ENCODE data around the gene PRR13. TPM values are rescaled to one million over a fixed set of nuclear protein-coding genes. Genes with fewer than 3 reads are reported as not detected.
A peak's percentile ranks its signal among the peaks of the same experiment; 100 is the strongest.

PRR13 gene
- total and polyA plus RNA-seq, 9 donors, result 15.8 to 59.1 (median 46.2) TPM

GRCh38 chr12:53486736-53487487 lies 45.4 kb downstream of the PRR13 start:
- peaks cover 58% of the 10 kb centered on the region for H3K36me3 ChIP-seq (ENCODE audit: control insufficient read depth, insufficient read depth, low read length)
- no peaks in the 10 kb centered on the region for H3K9me3 ChIP-seq (replicated peaks; ENCODE audit: control insufficient read depth, low read depth, low read length)
- H3K4me1 ChIP-seq (ENCODE audit: control insufficient read depth, insufficient read depth, low read length), result peaks cover under 1% of the 10 kb centered on the region
- no peak overlapping the region for H3K27ac ChIP-seq (ENCODE audit: low read length)
- H3K4me3 ChIP-seq (ENCODE audit: low read length), result no peak overlapping the region
- no peak for DNase-seq
- H3K27me3 ChIP-seq (ENCODE audit: control insufficient read depth, insufficient read depth, low read length), result no peaks in the 10 kb centered on the region
- WGBS (ENCODE audit: insufficient coverage), result 86% methylated on average over 14 of the region's 17 CpGs

GRCh38 chr12:53489242-53489864 lies 47.8 kb downstream of the PRR13 start:
- Histone ChIP-seq H3K36me3 (ENCODE audit: control insufficient read depth, insufficient read depth, low read length) (peaks cover 35% of the 10 kb centered on the region), H3K27me3 (ENCODE audit: control insufficient read depth, insufficient read depth, low read length) (no peaks in the 10 kb centered on the region), H3K4me1 (ENCODE audit: control insufficient read depth, insufficient read depth, low read length) (peaks cover 20% of the 10 kb centered on the region), H3K4me3 (ENCODE audit: low read length) (no peak overlapping the region), H3K27ac (ENCODE audit: low read length) (no peak overlapping the region), H3K9me3 (replicated peaks; ENCODE audit: control insufficient read depth, low read depth, low read length) (no peaks in the 10 kb centered on the region)
- no peak for DNase-seq
- 80% methylated on average over 1 of the region's 5 CpGs for WGBS (ENCODE audit: insufficient coverage)

GRCh38 chr12:53492188-53492587 lies 50.7 kb downstream of the PRR13 start:
- Histone ChIP-seq H3K36me3 (ENCODE audit: control insufficient read depth, insufficient read depth, low read length) (peaks cover 9% of the 10 kb centered on the region), H3K27me3 (ENCODE audit: control insufficient read depth, insufficient read depth, low read length) (no peaks in the 10 kb centered on the region), H3K9me3 (replicated peaks; ENCODE audit: control insufficient read depth, low read depth, low read length) (no peaks in the 10 kb centered on the region), H3K27ac (ENCODE audit: low read length) (peak overlapping the region; percentile 98), H3K4me1 (ENCODE audit: control insufficient read depth, insufficient read depth, low read length) (peaks cover 34% of the 10 kb centered on the region), H3K4me3 (ENCODE audit: low read length) (peak overlapping the region; percentile 61)
- no peak for DNase-seq
- 39% methylated on average over 7 of the region's 20 CpGs for WGBS (ENCODE audit: insufficient coverage)

DNA sequence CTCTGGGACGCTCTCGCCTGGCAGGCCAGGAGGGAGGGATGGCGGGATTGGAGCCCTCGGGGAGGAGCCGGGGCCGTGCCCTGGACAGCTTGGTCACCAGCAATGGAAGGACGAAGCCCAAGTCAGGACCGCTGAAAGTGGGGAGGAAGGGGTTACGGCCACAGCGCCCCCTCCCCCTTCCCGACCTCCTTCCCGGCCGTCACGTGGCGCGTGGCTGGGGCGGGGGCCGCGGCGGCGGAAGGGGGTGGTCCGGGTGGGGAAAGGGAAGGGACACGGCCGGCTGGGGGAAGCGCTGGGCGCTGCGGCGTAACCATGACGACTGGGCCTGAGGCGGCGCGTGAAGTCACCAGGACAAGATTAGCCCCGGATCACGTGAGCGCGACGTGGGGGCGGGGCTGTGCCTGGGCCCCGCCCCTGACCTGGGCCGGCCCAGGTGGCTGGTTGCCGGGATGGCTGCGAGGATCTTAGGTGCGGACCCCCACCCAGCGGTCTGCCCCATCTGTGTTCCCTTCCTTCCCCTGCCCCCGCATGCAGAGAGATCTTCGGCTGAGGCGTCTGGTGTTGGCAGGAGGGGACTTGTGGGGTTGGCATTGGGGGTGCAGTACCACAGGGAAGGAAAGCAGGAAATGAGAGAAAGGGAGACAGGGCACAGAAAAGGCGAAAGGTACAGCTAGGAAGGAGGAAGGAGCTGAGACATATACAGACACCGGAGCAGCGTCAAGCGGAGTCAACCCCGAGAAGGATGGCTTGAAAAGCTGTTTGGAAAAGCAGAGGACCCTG lies 51.5 kb downstream of the PRR13 start:
- H3K4me3 ChIP-seq (ENCODE audit: low read length), result peak overlapping the region; percentile 61
- peaks cover 34% of the 10 kb centered on the region for H3K4me1 ChIP-seq (ENCODE audit: control insufficient read depth, insufficient read depth, low read length)
- WGBS (ENCODE audit: insufficient coverage), result 1% methylated on average over 29 of the region's 52 CpGs
- peak overlapping the region; percentile 98 for H3K27ac ChIP-seq (ENCODE audit: low read length)
- H3K27me3 ChIP-seq (ENCODE audit: control insufficient read depth, insufficient read depth, low read length), result no peaks in the 10 kb centered on the region
- no peaks in the 10 kb centered on the region for H3K9me3 ChIP-seq (replicated peaks; ENCODE audit: control insufficient read depth, low read depth, low read length)
- peaks cover 2% of the 10 kb centered on the region for H3K36me3 ChIP-seq (ENCODE audit: control insufficient read depth, insufficient read depth, low read length)
- DNase-seq, result peak; percentile 98

GRCh38 chr12:53493610-53494391 lies 52.3 kb downstream of the PRR13 start:
- Histone ChIP-seq H3K4me1 (ENCODE audit: control insufficient read depth, insufficient read depth, low read length) (peaks cover 42% of the 10 kb centered on the region), H3K4me3 (ENCODE audit: low read length) (peak overlapping the region; percentile 61), H3K9me3 (replicated peaks; ENCODE audit: control insufficient read depth, low read depth, low read length) (no peaks in the 10 kb centered on the region), H3K27ac (ENCODE audit: low read length) (peak overlapping the region; percentile 98), H3K27me3 (ENCODE audit: control insufficient read depth, insufficient read depth, low read length) (no peaks in the 10 kb centered on the region), H3K36me3 (ENCODE audit: control insufficient read depth, insufficient read depth, low read length) (no peaks in the 10 kb centered on the region)
- 10% methylated on average over 2 of the region's 11 CpGs for WGBS (ENCODE audit: insufficient coverage)
- DNase-seq, result no peak

Other genes starting within 250 kb of the PRR13 start
- 0.80 TPM for gene ITGB7, start 234.5 kb upstream of the PRR13 start, total RNA-seq
- gene ITGB7, start 234.5 kb upstream of the PRR13 start, polyA plus RNA-seq (ENCODE audit: insufficient read depth in 1 of 8, insufficient read length in 8 of 8, low replicate concordance in 1 of 8), result 1 to 10 TPM in 3 of 8 donors, under 1 TPM in 5; 0.27 to 1.4 (median 0.74) TPM
- gene RARG, start 209.5 kb upstream of the PRR13 start, total RNA-seq, result 17.5 TPM
- 10 to 100 TPM; 20.1 to 44.5 (median 30.1) TPM for gene RARG, start 209.5 kb upstream of the PRR13 start, polyA plus RNA-seq (ENCODE audit: insufficient read depth in 1 of 8, insufficient read length in 8 of 8, low replicate concordance in 1 of 8)
- 4.0 TPM for gene ESPL1, start 173.4 kb upstream of the PRR13 start, total RNA-seq
- gene ESPL1, start 173.4 kb upstream of the PRR13 start, polyA plus RNA-seq (ENCODE audit: insufficient read depth in 1 of 8, insufficient read length in 8 of 8, low replicate concordance in 1 of 8), result 1 to 10 TPM; 4.6 to 9.8 (median 6.5) TPM
- gene PFDN5, start 146.2 kb upstream of the PRR13 start, total RNA-seq, result 875 TPM
- gene PFDN5, start 146.2 kb upstream of the PRR13 start, polyA plus RNA-seq (ENCODE audit: insufficient read depth in 1 of 8, insufficient read length in 8 of 8, low replicate concordance in 1 of 8), result 100 to 1,000 TPM; 451 to 711 (median 530) TPM
- 47.5 TPM for gene MYG1, start 142.0 kb upstream of the PRR13 start, total RNA-seq
- 10 to 100 TPM; 34.7 to 43.8 (median 37.0) TPM for gene MYG1, start 142.0 kb upstream of the PRR13 start, polyA plus RNA-seq (ENCODE audit: insufficient read depth in 1 of 8, insufficient read length in 8 of 8, low replicate concordance in 1 of 8)
- 48.9 TPM for gene AAAS, start 120.1 kb upstream of the PRR13 start, total RNA-seq
- 10 to 100 TPM; 47.9 to 62.4 (median 52.3) TPM for gene AAAS, start 120.1 kb upstream of the PRR13 start, polyA plus RNA-seq (ENCODE audit: insufficient read depth in 1 of 8, insufficient read length in 8 of 8, low replicate concordance in 1 of 8)
- gene SP7, start 105.4 kb upstream of the PRR13 start, total RNA-seq, result 0.04 TPM
- under 1 TPM in 3 of 8 donors, not detected in 5; 0.05 to 0.20 (median 0.06) TPM for gene SP7, start 105.4 kb upstream of the PRR13 start, polyA plus RNA-seq (ENCODE audit: insufficient read depth in 1 of 8, insufficient read length in 8 of 8, low replicate concordance in 1 of 8)
- 34.8 TPM for gene SP1, start 61.6 kb upstream of the PRR13 start, total RNA-seq
- 10 to 100 TPM; 28.7 to 48.3 (median 37.4) TPM for gene SP1, start 61.6 kb upstream of the PRR13 start, polyA plus RNA-seq (ENCODE audit: insufficient read depth in 1 of 8, insufficient read length in 8 of 8, low replicate concordance in 1 of 8)
- gene AMHR2, start 17.9 kb upstream of the PRR13 start, total RNA-seq, result not detected
- under 1 TPM in 5 of 8 donors, not detected in 3; 0.09 to 0.36 (median 0.20) TPM for gene AMHR2, start 17.9 kb upstream of the PRR13 start, polyA plus RNA-seq (ENCODE audit: insufficient read depth in 1 of 8, insufficient read length in 8 of 8, low replicate concordance in 1 of 8)
- gene PCBP2, start 10.4 kb downstream of the PRR13 start, total RNA-seq, result 206 TPM
- 100 to 1,000 TPM; 520 to 664 (median 584) TPM for gene PCBP2, start 10.4 kb downstream of the PRR13 start, polyA plus RNA-seq (ENCODE audit: insufficient read depth in 1 of 8, insufficient read length in 8 of 8, low replicate concordance in 1 of 8)
- 15.3 TPM for gene MAP3K12, start 57.7 kb downstream of the PRR13 start, total RNA-seq
- gene MAP3K12, start 57.7 kb downstream of the PRR13 start, polyA plus RNA-seq (ENCODE audit: insufficient read depth in 1 of 8, insufficient read length in 8 of 8, low replicate concordance in 1 of 8), result 10 to 100 TPM; 12.1 to 19.7 (median 14.6) TPM
- 26.2 TPM for gene TARBP2, start 59.5 kb downstream of the PRR13 start, total RNA-seq
- 10 to 100 TPM; 24.0 to 31.6 (median 26.7) TPM for gene TARBP2, start 59.5 kb downstream of the PRR13 start, polyA plus RNA-seq (ENCODE audit: insufficient read depth in 1 of 8, insufficient read length in 8 of 8, low replicate concordance in 1 of 8)
- gene NPFF, start 65.8 kb downstream of the PRR13 start, total RNA-seq, result 0.98 TPM
- 1 to 10 TPM in 2 of 8 donors, under 1 TPM in 5, not detected in 1; 0.49 to 2.5 (median 0.88) TPM for gene NPFF, start 65.8 kb downstream of the PRR13 start, polyA plus RNA-seq (ENCODE audit: insufficient read depth in 1 of 8, insufficient read length in 8 of 8, low replicate concordance in 1 of 8)
- gene ATF7, start 184.6 kb downstream of the PRR13 start, total RNA-seq, result 18.8 TPM
- 10 to 100 TPM; 40.6 to 53.5 (median 47.2) TPM for gene ATF7, start 184.6 kb downstream of the PRR13 start, polyA plus RNA-seq (ENCODE audit: insufficient read depth in 1 of 8, insufficient read length in 8 of 8, low replicate concordance in 1 of 8)
- gene ATP5MC2, start 234.3 kb downstream of the PRR13 start, total RNA-seq, result 443 TPM
- gene ATP5MC2, start 234.3 kb downstream of the PRR13 start, polyA plus RNA-seq (ENCODE audit: insufficient read depth in 1 of 8, insufficient read length in 8 of 8, low replicate concordance in 1 of 8), result 100 to 1,000 TPM; 622 to 893 (median 774) TPM